ENCODE data around the gene HPCA. TPM values are rescaled to one million over a fixed set of nuclear protein-coding genes. Genes with fewer than 3 reads are reported as not detected.

The HPCA gene
- total and polyA plus RNA-seq, 11 donors: 0.29 TPM; not detected in 10

DNA sequence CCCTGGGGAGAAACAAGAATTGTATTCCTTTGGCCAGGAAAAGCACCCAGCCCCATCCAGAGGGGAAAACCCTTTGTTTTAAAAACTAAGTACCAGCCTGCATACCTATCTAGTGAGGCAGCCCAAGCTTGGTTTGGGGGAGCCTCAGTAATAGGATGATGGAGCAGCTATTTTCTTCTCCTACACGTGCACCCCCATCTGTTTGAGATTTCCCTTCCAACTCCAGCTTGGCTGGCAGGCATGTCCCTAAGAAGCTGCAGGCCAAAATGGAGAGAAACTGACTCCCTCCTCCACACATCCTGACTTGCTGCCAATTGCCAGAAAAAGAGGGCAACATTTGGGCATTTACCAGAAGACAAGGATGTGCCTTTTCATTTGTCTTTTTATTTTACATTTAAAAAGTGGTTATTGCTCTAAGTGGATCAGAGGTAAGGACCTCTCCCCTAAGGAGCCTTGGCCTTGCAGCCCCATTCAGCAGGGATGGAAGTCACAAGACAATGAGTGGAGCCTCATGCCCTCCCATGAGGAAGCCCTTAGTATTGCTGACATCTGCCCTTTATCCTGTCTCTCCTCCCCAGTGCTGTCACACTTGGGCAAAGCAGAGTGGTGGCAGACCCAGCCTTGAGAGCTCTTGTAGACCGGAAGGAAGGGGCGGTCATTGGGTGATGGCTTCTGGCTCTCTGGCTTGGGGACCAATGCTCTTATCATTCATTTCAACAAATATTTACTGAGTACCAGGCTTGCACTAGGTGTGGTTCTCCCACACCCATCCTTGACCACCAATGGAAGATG lies 24.2 kb upstream of the HPCA start:
- ATAC-seq (peak in 1 of 4 donors; percentile 11), DNase-seq (no peak)
- intact Hi-C loops (cut with DNase I): loop anchor here in 2 of 10 donors (5.0 to 10.0 kb wide), 2 partner anchors 35 to 157 kb away; partner anchors contain the start of gene SYNC (in 1 of the 2)
- TF ChIP-seq POLR2A (IDR thresholded peaks at IDR 0.05): no peak
- TF ChIP-seq, protein P1, sequence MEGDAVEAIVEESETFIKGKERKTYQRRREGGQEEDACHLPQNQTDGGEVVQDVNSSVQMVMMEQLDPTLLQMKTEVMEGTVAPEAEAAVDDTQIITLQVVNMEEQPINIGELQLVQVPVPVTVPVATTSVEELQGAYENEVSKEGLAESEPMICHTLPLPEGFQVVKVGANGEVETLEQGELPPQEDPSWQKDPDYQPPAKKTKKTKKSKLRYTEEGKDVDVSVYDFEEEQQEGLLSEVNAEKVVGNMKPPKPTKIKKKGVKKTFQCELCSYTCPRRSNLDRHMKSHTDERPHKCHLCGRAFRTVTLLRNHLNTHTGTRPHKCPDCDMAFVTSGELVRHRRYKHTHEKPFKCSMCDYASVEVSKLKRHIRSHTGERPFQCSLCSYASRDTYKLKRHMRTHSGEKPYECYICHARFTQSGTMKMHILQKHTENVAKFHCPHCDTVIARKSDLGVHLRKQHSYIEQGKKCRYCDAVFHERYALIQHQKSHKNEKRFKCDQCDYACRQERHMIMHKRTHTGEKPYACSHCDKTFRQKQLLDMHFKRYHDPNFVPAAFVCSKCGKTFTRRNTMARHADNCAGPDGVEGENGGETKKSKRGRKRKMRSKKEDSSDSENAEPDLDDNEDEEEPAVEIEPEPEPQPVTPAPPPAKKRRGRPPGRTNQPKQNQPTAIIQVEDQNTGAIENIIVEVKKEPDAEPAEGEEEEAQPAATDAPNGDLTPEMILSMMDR (IDR thresholded peaks at IDR 0.05): no peak
- WGBS, 4 donors: 60 to 72% (median 69%) methylated on average over 3 of the region's 3 CpGs
- Histone ChIP-seq H3K27ac (peak overlapping the region in 1 of 12 donors; percentile 40), H3K27me3 (no peaks in the 10 kb centered on the region), H3K4me1 (peaks cover 0 to 45% (median 25%) of the 10 kb centered on the region in 12 donors), H3K4me3 (no peak overlapping the region), H3K36me3 (peaks cover 0 to 65% (median 25%) of the 10 kb centered on the region in 9 donors), H3K9me3 (no peaks in the 10 kb centered on the region)

DNA sequence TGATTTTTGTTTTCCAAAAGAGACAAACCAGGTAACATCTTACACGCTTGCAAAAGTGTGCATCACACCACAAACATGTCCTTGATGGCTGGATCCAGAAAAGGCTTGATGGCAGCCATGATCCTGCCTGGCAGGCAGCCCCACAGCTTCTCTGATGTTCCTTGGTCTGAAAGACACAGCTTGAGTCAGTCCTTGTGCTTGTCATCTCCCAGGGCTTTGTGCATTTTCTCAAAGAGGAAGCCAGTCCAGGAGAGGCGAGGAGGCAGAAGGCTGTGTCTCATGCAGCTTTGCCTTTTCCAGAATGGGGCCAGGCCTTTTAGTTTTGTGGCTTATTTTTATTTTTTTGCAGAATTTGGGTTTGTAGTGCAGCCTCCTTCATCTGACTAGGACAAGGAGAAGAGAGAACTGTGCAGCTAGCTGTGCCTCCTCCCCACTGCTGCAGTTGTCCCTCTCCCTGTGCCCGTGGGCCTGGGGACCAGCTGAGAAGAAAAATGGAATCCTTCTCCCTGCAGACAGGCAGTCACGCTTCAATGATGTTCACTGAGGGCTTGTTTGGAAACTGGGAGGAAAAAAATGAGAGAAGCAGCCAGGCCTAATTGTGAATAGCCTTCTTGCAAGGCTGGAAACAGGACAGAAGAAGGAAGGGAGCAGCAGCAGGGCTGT lies 22.9 kb upstream of the HPCA start:
- H3K27ac ChIP-seq: no peak overlapping the region
- WGBS, 4 donors: 90 to 97% (median 95%) methylated on average over 4 of the region's 4 CpGs
- DNase-seq: no peak
- H3K36me3 ChIP-seq: peaks cover 0 to 52% (median 13%) of the 10 kb centered on the region in 9 donors
- H3K4me3 ChIP-seq: no peak overlapping the region
- TF ChIP-seq, protein P1 (IDR thresholded peaks at IDR 0.05): no peak
- TF ChIP-seq POLR2A (IDR thresholded peaks at IDR 0.05): no peak
- H3K9me3 ChIP-seq: no peaks in the 10 kb centered on the region
- intact Hi-C loops (cut with DNase I): loop anchor here in 2 of 10 donors (5.0 to 10.0 kb wide), 2 partner anchors 36 to 159 kb away; partner anchors contain the start of gene SYNC (in 1 of the 2)
- H3K4me1 ChIP-seq: peaks cover 0 to 45% (median 25%) of the 10 kb centered on the region in 12 donors
- no peaks in the 10 kb centered on the region for H3K27me3 ChIP-seq
- ATAC-seq: no peak

DNA sequence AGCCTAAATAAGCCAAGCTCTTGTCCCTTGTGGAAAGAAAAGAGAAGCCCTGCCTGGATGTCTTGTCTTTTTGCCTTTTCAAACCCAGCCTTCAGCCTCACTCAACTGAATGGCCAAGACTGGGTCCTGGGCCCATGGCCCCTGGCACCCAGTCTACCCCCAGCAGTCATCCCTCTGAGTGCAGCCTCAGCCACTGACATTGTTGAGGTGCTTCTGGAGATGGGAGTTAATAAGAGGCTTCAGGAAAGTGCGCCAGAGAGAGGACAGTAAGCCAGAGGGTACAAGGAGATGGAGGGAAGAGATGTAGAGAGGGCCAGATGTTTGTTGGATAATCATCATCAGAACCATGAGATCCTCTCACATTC lies 22.4 kb upstream of the HPCA start:
- ATAC-seq (no peak), DNase-seq (no peak)
- TF ChIP-seq, protein P1 (IDR thresholded peaks at IDR 0.05): no peak
- TF ChIP-seq POLR2A (IDR thresholded peaks at IDR 0.05): no peak
- Histone ChIP-seq H3K36me3 (peaks cover 0 to 48% (median 12%) of the 10 kb centered on the region in 9 donors), H3K27ac (peak overlapping the region in 2 of 12 donors; percentile 30 to 41), H3K27me3 (no peaks in the 10 kb centered on the region), H3K4me1 (peaks cover 0 to 45% (median 25%) of the 10 kb centered on the region in 12 donors), H3K9me3 (no peaks in the 10 kb centered on the region), H3K4me3 (no peak overlapping the region)
- intact Hi-C loops (cut with DNase I): loop anchor here in 2 of 10 donors (5.0 to 10.0 kb wide), 2 partner anchors 37 to 159 kb away; partner anchors contain the start of gene SYNC (in 1 of the 2)
- 96 to 100% (median 98%) methylated on average over 1 of the region's 1 CpG for WGBS, 4 donors

All from heart left ventricle (tissue), 16 donors.